WTC11 (cell line): Measurements from ENCODE around the gene CPXM2. TPM values are rescaled to one million over a fixed set of nuclear protein-coding genes. Genes with fewer than 3 reads are reported as not detected.

Experiments
- ATAC-seq: fragments of 200-7000 bp; cut with Tn5 transposase; 2 replicates; pipeline ENCODE4 v1.10.0; 2021; ENCODE audit warnings: mild to moderate bottlenecking, moderate library complexity
- CTCF ChIA-PET: fragments of 300-600 bp; sonication (Branson Sonifier 250); formaldehyde crosslinking; loops from one replicate; lab custom pipeline; 2021; ENCODE audit warnings: antibody characterized with exemption; lab: Charles Lee
- POLR2A ChIA-PET: fragments of 350-600 bp; sonication (Branson Sonifier 250); formaldehyde crosslinking; loops from one replicate; lab custom pipeline; 2021; ENCODE audit warnings: antibody characterized with exemption; lab: Charles Lee
- DNase-seq: peaks from one replicate; pipeline ENCODE4 v3.0.0; 2021; ENCODE audit warnings: low spot score
- H3K27ac Mint-ChIP-seq: 2 replicates; pipeline ENCODE4 v1.8.0; 2021; ENCODE audit warnings: mixed read lengths
- H3K27me3 Mint-ChIP-seq: 2 replicates; pipeline ENCODE4 v1.8.0; 2021; ENCODE audit warnings: low read depth, mild to moderate bottlenecking, moderate library complexity, mixed read lengths
- H3K36me3 Mint-ChIP-seq: 2 replicates; pipeline ENCODE4 v1.8.0; 2021; ENCODE audit warnings: mixed read lengths
- H3K4me1 Mint-ChIP-seq: 2 replicates; pipeline ENCODE4 v1.8.0; 2022; ENCODE audit warnings: mixed read lengths
- H3K4me3 Mint-ChIP-seq: 2 replicates; pipeline ENCODE4 v1.8.0; 2021; ENCODE audit warnings: mild to moderate bottlenecking, moderate library complexity, mixed read lengths
- H3K9me3 Mint-ChIP-seq: 2 replicates; pipeline ENCODE4 v1.8.0; 2021; ENCODE audit warnings: mixed read lengths
- CDX4 ChIP-seq: fragments of 250-450 bp; sonication (Bioruptor Pico); IDR thresholded peaks from 2 replicates; pipeline ENCODE4 v1.9.0; 2021; ENCODE audit warnings: moderate library complexity, mild to moderate bottlenecking, inconsistent platforms, borderline replicate concordance
- FOXP1 ChIP-seq: sonication (generic); formaldehyde crosslinking; IDR thresholded peaks from 2 replicates; pipeline ENCODE4 v1.8.0; 2022; ENCODE audit warnings: missing genetic modification reagents, mild to moderate bottlenecking, moderate library complexity, borderline replicate concordance
- MYBL2 ChIP-seq: sonication (generic); formaldehyde crosslinking; IDR thresholded peaks from 2 replicates; pipeline ENCODE4 v1.8.1; 2023; ENCODE audit warnings: mild to moderate bottlenecking, moderate library complexity, missing genetic modification reagents
- TEAD4 ChIP-seq: sonication (generic); formaldehyde crosslinking; IDR thresholded peaks from 2 replicates; pipeline ENCODE4 v1.8.0; 2022; ENCODE audit warnings: mild to moderate bottlenecking, missing genetic modification reagents
- ZNF219 ChIP-seq: sonication (generic); formaldehyde crosslinking; IDR thresholded peaks from 2 replicates; pipeline ENCODE4 v1.8.0; 2023; ENCODE audit warnings: missing genetic modification reagents, mild to moderate bottlenecking, borderline replicate concordance
- ZNF281 ChIP-seq: sonication (generic); formaldehyde crosslinking; IDR thresholded peaks from 2 replicates; pipeline ENCODE4 v1.8.0; 2023; ENCODE audit warnings: mild to moderate bottlenecking, missing genetic modification reagents
- ZNF423 ChIP-seq: fragments of 250-450 bp; sonication (Bioruptor Pico); IDR thresholded peaks from 2 replicates; pipeline ENCODE4 v2.1.2; 2022; ENCODE audit warnings: mild to moderate bottlenecking, moderate library complexity
- total RNA-seq: library from RNA; stranded (reverse); gene quantifications from 3 replicates; pipeline ENCODE4 v1.2.3, GENCODE V29; 2021
- TF ChIP-seq, protein P1 (sequence below): sonication (generic); formaldehyde crosslinking; IDR thresholded peaks from 2 replicates; pipeline ENCODE4 v1.8.0; 2022; ENCODE audit warnings: missing genetic modification reagents
- TF ChIP-seq, protein P2 (sequence below): sonication (generic); formaldehyde crosslinking; IDR thresholded peaks from 2 replicates; pipeline ENCODE4 v1.8.1; 2022; ENCODE audit warnings: missing genetic modification reagents, borderline replicate concordance
- TF ChIP-seq, protein P3 (sequence below): sonication (generic); formaldehyde crosslinking; IDR thresholded peaks from 2 replicates; pipeline ENCODE4 v1.8.1; 2023; ENCODE audit warnings: mild to moderate bottlenecking, moderate library complexity, missing genetic modification reagents

The CPXM2 gene
- total RNA-seq, 1 experiment from 2014 or later = 3.4 TPM

DNA sequence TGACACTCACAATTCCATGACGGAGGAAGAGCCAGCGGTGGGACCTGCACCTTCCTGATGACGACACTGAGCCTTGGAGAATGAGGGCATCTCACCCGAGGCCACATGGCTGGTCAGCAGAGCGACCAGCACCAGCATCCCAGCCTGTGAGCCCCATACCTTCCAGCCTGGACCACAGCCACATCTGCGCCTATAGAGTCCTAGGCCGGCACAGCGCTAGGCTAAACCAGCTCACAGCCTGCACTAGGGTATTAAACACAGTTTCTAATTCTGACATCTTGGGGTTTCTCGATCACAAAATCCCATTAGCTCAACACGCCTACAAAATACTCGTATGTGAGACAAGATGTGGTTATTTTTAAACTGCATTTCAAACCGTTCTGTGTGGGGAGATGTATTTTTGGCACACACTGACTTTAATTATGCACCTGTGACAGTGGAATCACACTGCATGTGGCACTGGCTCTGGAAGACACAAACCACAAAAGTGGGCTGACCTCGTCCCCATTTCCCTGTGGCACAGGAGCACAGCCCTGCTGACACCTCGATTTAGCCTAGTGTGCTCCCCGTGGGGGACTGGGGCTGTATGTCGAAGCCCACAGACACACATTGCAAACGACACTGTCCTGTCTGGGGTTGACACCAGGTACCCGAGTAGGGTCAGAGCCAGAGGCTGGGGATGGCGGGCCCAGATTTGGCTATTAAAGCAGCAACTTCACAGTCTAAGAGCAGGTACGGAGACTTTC is 32.5 kb downstream of the CPXM2 start (continued):
- TF ChIP-seq ZNF423 (CRISPR knock-in tag) = no peak
- TF ChIP-seq CDX4 = no peak
- TF ChIP-seq FOXP1 = no peak
- TF ChIP-seq, protein P1, sequence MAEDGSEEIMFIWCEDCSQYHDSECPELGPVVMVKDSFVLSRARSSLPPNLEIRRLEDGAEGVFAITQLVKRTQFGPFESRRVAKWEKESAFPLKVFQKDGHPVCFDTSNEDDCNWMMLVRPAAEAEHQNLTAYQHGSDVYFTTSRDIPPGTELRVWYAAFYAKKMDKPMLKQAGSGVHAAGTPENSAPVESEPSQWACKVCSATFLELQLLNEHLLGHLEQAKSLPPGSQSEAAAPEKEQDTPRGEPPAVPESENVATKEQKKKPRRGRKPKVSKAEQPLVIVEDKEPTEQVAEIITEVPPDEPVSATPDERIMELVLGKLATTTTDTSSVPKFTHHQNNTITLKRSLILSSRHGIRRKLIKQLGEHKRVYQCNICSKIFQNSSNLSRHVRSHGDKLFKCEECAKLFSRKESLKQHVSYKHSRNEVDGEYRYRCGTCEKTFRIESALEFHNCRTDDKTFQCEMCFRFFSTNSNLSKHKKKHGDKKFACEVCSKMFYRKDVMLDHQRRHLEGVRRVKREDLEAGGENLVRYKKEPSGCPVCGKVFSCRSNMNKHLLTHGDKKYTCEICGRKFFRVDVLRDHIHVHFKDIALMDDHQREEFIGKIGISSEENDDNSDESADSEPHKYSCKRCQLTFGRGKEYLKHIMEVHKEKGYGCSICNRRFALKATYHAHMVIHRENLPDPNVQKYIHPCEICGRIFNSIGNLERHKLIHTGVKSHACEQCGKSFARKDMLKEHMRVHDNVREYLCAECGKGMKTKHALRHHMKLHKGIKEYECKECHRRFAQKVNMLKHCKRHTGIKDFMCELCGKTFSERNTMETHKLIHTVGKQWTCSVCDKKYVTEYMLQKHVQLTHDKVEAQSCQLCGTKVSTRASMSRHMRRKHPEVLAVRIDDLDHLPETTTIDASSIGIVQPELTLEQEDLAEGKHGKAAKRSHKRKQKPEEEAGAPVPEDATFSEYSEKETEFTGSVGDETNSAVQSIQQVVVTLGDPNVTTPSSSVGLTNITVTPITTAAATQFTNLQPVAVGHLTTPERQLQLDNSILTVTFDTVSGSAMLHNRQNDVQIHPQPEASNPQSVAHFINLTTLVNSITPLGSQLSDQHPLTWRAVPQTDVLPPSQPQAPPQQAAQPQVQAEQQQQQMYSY (CRISPR knock-in tag) = no peak
- TF ChIP-seq, protein P2, sequence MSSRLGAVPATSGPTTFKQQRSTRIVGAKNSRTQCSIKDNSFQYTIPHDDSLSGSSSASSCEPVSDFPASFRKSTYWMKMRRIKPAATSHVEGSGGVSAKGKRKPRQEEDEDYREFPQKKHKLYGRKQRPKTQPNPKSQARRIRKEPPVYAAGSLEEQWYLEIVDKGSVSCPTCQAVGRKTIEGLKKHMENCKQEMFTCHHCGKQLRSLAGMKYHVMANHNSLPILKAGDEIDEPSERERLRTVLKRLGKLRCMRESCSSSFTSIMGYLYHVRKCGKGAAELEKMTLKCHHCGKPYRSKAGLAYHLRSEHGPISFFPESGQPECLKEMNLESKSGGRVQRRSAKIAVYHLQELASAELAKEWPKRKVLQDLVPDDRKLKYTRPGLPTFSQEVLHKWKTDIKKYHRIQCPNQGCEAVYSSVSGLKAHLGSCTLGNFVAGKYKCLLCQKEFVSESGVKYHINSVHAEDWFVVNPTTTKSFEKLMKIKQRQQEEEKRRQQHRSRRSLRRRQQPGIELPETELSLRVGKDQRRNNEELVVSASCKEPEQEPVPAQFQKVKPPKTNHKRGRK (CRISPR knock-in tag) = no peak
- TF ChIP-seq ZNF219 (CRISPR knock-in tag) = no peak
- no peak for TF ChIP-seq ZNF281 (CRISPR knock-in tag)
- TF ChIP-seq, protein P3, sequence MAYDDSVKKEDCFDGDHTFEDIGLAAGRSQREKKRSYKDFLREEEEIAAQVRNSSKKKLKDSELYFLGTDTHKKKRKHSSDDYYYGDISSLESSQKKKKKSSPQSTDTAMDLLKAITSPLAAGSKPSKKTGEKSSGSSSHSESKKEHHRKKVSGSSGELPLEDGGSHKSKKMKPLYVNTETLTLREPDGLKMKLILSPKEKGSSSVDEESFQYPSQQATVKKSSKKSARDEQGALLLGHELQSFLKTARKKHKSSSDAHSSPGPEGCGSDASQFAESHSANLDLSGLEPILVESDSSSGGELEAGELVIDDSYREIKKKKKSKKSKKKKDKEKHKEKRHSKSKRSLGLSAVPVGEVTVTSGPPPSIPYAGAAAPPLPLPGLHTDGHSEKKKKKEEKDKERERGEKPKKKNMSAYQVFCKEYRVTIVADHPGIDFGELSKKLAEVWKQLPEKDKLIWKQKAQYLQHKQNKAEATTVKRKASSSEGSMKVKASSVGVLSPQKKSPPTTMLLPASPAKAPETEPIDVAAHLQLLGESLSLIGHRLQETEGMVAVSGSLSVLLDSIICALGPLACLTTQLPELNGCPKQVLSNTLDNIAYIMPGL (CRISPR knock-in tag) = no peak
- TF ChIP-seq, all 79 proteins: peak for 0

DNA sequence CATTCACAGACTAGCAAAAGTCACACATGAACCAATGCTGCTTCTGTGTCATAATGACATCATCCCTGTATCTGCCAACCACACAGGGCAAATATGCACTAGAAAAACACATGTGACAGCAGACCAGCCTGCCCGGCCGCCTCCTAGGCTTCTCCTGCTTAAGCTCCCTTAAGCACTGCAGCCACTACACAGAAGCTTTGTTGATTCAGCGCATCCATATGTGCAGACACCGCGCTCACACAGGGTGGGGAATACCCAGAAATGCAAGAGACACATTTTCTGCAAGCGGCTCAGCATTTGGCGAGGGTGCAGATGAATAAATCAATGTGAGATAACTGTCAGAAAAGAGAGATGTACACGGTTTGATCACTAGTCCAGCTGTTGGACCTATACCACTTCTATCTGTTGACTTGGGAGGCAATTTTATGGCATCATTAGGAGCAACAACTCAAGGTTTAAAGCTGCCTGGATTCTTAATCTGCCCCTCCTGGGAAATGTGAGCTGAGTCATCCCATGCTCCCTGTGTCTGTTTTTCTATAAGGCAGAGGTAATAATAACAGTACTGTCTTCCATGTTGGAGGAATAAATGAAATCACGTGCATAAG is 33.4 kb downstream of the CPXM2 start:
- Mint-ChIP-seq H3K4me3 (no peak overlapping the region), H3K27ac (no peak overlapping the region), H3K36me3 (0 out of 2 replicates have a peak, but pooled peaks cover 4% of the 10 kb centered on the region), H3K27me3 (no peaks in the 10 kb centered on the region), H3K4me1 (peaks cover 10% of the 10 kb centered on the region; the same call in 1 of the 2 replicates), H3K9me3 (no peaks in the 10 kb centered on the region)
- ATAC-seq (no peak), DNase-seq (no peak)
- TF ChIP-seq, protein P1 (CRISPR knock-in tag) = no peak
- TF ChIP-seq MYBL2 (CRISPR knock-in tag) (no peak), TEAD4 (CRISPR knock-in tag) (no peak)
- ChIA-PET CTCF (interaction anchor here (1.0 kb wide), 1 partner anchor 39 kb away, joined by 3 read pairs; no protein-coding TSS in a partner anchor), POLR2A (no interaction called here)
